Thyroid gland (tissue), 4 donors: ENCODE measurements around the gene DOCK9.

Source experiments
- CTCF ChIP-seq, 6 experiments: fragments of 200-600 bp in 3 of 6; fragments of 450-650 bp in 3 of 6; sonication (generic) in 3 of 6; IDR thresholded peaks; one replicate each; pipeline ENCODE4 v1.5.1; 2016 to 2019; ENCODE audit warnings: antibody characterized with exemption in 6 of 6, mild to moderate bottlenecking in 2 of 6, inconsistent platforms in 1 of 6, moderate library complexity in 1 of 6
- POLR2A ChIP-seq, 2 donors: fragments of 450-650 bp; IDR thresholded peaks; one replicate each; pipeline ENCODE4 v1.6.1; 2017; ENCODE audit warnings: antibody characterized with exemption in 2 of 2, mild to moderate bottlenecking in 2 of 2, moderate library complexity in 1 of 2

- TF ChIP-seq CTCF (IDR thresholded peaks at IDR 0.05) (no peak), POLR2A (IDR thresholded peaks at IDR 0.05) (no peak)
These were observed 1.5 kb downstream of the DOCK9 start for GRCh38 chr13:98976338-98976737.
